H9 (cell line): ENCODE results near the gene IRF4. TPM values are rescaled to one million over a fixed set of nuclear protein-coding genes. Genes with fewer than 3 reads are reported as not detected.

Experiments used
- DNase-seq: peaks from one replicate; pipeline ENCODE4 v3.0.0-alpha.2; 2017
- H2AFZ ChIP-seq: one replicate; pipeline ENCODE4 v1.6.1; 2013; ENCODE audit warnings: mild to moderate bottlenecking, low read length, control low read depth, moderate library complexity
- H2AK5ac ChIP-seq: 2 replicates; pipeline ENCODE4 v1.6.1; 2013; ENCODE audit warnings: low read length, control low read depth, mixed read lengths; ENCODE audit not compliant: insufficient read length
- H2BK120ac ChIP-seq: one replicate; pipeline ENCODE4 v1.6.1; 2013; ENCODE audit warnings: low read depth, mild to moderate bottlenecking, low read length, control low read depth, inconsistent platforms; ENCODE audit not compliant: poor library complexity, severe bottlenecking
- H2BK12ac ChIP-seq: 2 replicates; pipeline ENCODE4 v1.6.1; 2013; ENCODE audit warnings: low read length, control low read depth, mixed read lengths, low read depth; ENCODE audit not compliant: insufficient read length
- H2BK15ac ChIP-seq: 2 replicates; pipeline ENCODE4 v1.6.1; 2013; ENCODE audit warnings: low read depth, low read length, control low read depth
- H2BK20ac ChIP-seq: one replicate; pipeline ENCODE4 v1.6.1; 2013; ENCODE audit warnings: low read depth, mild to moderate bottlenecking, low read length, control low read depth, inconsistent platforms; ENCODE audit not compliant: poor library complexity, severe bottlenecking
- H2BK5ac ChIP-seq: 2 replicates; pipeline ENCODE4 v1.6.1; 2013; ENCODE audit warnings: low read length, control low read depth, mixed read lengths; ENCODE audit not compliant: insufficient read length
- H3K14ac ChIP-seq: 2 replicates; pipeline ENCODE4 v1.6.1; 2013; ENCODE audit warnings: low read length, control low read depth; ENCODE audit not compliant: insufficient read depth
- H3K18ac ChIP-seq: 2 replicates; pipeline ENCODE4 v1.6.1; 2013; ENCODE audit warnings: low read depth, mild to moderate bottlenecking, mixed read lengths, low read length, control low read depth; ENCODE audit not compliant: insufficient read length
- H3K23ac ChIP-seq: 2 replicates; pipeline ENCODE4 v1.6.1; 2013; ENCODE audit warnings: low read length, control low read depth, mixed read lengths, low read depth; ENCODE audit not compliant: insufficient read length
- H3K23me2 ChIP-seq: 2 replicates; pipeline ENCODE4 v1.6.1; 2013; ENCODE audit warnings: low read depth, mild to moderate bottlenecking, mixed read lengths, low read length, control low read depth; ENCODE audit not compliant: insufficient read length, poor library complexity, severe bottlenecking
- H3K27ac ChIP-seq: 2 replicates; pipeline ENCODE4 v1.5.1; 2013; ENCODE audit warnings: low read length, control low read depth, mixed read lengths, low read depth; ENCODE audit not compliant: insufficient read length
- H3K27me3 ChIP-seq: 2 replicates; pipeline ENCODE4 v1.6.1; 2013; ENCODE audit warnings: low read length, control low read depth, inconsistent platforms; ENCODE audit not compliant: insufficient read depth
- H3K4ac ChIP-seq: 2 replicates; pipeline ENCODE4 v1.6.1; 2013; ENCODE audit warnings: low read depth, mild to moderate bottlenecking, control low read depth, inconsistent platforms, low read length, moderate library complexity
- H3K4me1 ChIP-seq: 2 replicates; pipeline ENCODE4 v1.6.1; 2013; ENCODE audit warnings: low read length, control low read depth, inconsistent platforms; ENCODE audit not compliant: insufficient read depth
- H3K4me2 ChIP-seq: 2 replicates; pipeline ENCODE4 v1.6.1; 2013; ENCODE audit warnings: low read length, control low read depth, mixed read lengths; ENCODE audit not compliant: insufficient read length, insufficient read depth
- H3K56ac ChIP-seq: 2 replicates; pipeline ENCODE4 v1.6.1; 2013; ENCODE audit warnings: low read depth, mild to moderate bottlenecking, mixed read lengths, low read length, control low read depth; ENCODE audit not compliant: insufficient read length
- H3K79me1 ChIP-seq: 2 replicates; pipeline ENCODE4 v1.6.1; 2013; ENCODE audit warnings: low read depth, mild to moderate bottlenecking, moderate library complexity, low read length, control low read depth, inconsistent platforms; ENCODE audit not compliant: insufficient read depth, poor library complexity, severe bottlenecking
- H3K79me2 ChIP-seq: 2 replicates; pipeline ENCODE4 v1.6.1; 2013; ENCODE audit warnings: low read length, control low read depth, inconsistent platforms; ENCODE audit not compliant: insufficient read depth
- H3K9ac ChIP-seq: 2 replicates; pipeline ENCODE4 v1.6.1; 2013; ENCODE audit warnings: low read length, control low read depth, mixed read lengths; ENCODE audit not compliant: insufficient read length; ENCODE audit errors: extremely low read depth
- H3K9me3 ChIP-seq: one replicate; pipeline ENCODE4 v1.6.1; 2013; ENCODE audit warnings: low read depth, low read length, inconsistent platforms; ENCODE audit not compliant: control insufficient read depth
- H3T11ph ChIP-seq: one replicate; pipeline ENCODE4 v1.6.1; 2013; ENCODE audit warnings: mild to moderate bottlenecking, low read length, control low read depth, inconsistent platforms
- H4K20me1 ChIP-seq: one replicate; pipeline ENCODE4 v1.6.1; 2013; ENCODE audit not compliant: control insufficient read depth, insufficient read length, insufficient read depth
- H4K5ac ChIP-seq: 2 replicates; pipeline ENCODE4 v1.6.1; 2013; ENCODE audit warnings: low read depth, mild to moderate bottlenecking, mixed read lengths, low read length, control low read depth; ENCODE audit not compliant: insufficient read length
- H4K8ac ChIP-seq: replicated peaks from 2 replicates; pipeline ENCODE4 v1.6.1; 2013; ENCODE audit warnings: low read length, control low read depth, mixed read lengths, low read depth; ENCODE audit not compliant: insufficient read length
- H4K91ac ChIP-seq: 2 replicates; pipeline ENCODE4 v1.6.1; 2013; ENCODE audit warnings: low read depth, mild to moderate bottlenecking, moderate library complexity, mixed read lengths, low read length, control low read depth; ENCODE audit not compliant: insufficient read length
- H3K27ac Mint-ChIP-seq, 3 experiments: 2 replicates in 2 of 3; 3 replicates in 1 of 3; pipeline ENCODE4 v1.8.0; 2020 to 2021; ENCODE audit warnings: mixed read lengths in 3 of 3, mild to moderate bottlenecking in 1 of 3, moderate library complexity in 1 of 3
- H3K27me3 Mint-ChIP-seq: 2 replicates; pipeline ENCODE4 v1.8.0; 2021; ENCODE audit warnings: low read depth, mild to moderate bottlenecking, moderate library complexity, mixed read lengths
- H3K36me3 Mint-ChIP-seq, 3 experiments: 2 replicates in 2 of 3; 3 replicates in 1 of 3; pipeline ENCODE4 v1.8.0; 2020 to 2021; ENCODE audit warnings: low read depth in 3 of 3, mixed read lengths in 3 of 3; ENCODE audit not compliant: insufficient read depth in 1 of 3
- H3K4me1 Mint-ChIP-seq, 2 experiments: 2 replicates each; pipeline ENCODE4 v1.8.0; 2020; ENCODE audit warnings: mixed read lengths in 2 of 2
- H3K4me3 Mint-ChIP-seq, 2 experiments: 2 replicates in 1 of 2; 3 replicates in 1 of 2; pipeline ENCODE4 v1.8.0; 2020 to 2021; ENCODE audit warnings: mild to moderate bottlenecking in 2 of 2, mixed read lengths in 2 of 2, moderate library complexity in 1 of 2
- H3K9me3 Mint-ChIP-seq, 2 experiments: 2 replicates in 1 of 2; 3 replicates in 1 of 2; pipeline ENCODE4 v1.8.0; 2020; ENCODE audit warnings: mild to moderate bottlenecking in 2 of 2, mixed read lengths in 2 of 2, moderate library complexity in 1 of 2
- WGBS: extraction: QIAGEN DNeasy Blood & Tissue Kit; methylation state at CpG from one replicate; pipeline ENCODE4 v1.1.7; 2013; ENCODE audit warnings: missing lambda C conversion rate, low lambda C conversion rate, mixed read lengths; ENCODE audit not compliant: insufficient read length; ENCODE audit errors: extremely low coverage; 5-methylcytosine and 5-hydroxymethylcytosine counted together
- total RNA-seq: library from RNA; stranded (reverse); gene quantifications from 2 replicates; pipeline ENCODE4 v1.2.1, GENCODE V29; 2021
- TF ChIP-seq, protein P1 (sequence below): fragments of 200-600 bp; sonication (generic); conservative IDR thresholded peaks from 3 replicates; pipeline ENCODE4 v1.8.0; 2021; ENCODE audit warnings: antibody characterized with exemption, mild to moderate bottlenecking

IRF4 gene
- total RNA-seq, 1 experiment from 2014 or later, result 0.31 TPM

DNA sequence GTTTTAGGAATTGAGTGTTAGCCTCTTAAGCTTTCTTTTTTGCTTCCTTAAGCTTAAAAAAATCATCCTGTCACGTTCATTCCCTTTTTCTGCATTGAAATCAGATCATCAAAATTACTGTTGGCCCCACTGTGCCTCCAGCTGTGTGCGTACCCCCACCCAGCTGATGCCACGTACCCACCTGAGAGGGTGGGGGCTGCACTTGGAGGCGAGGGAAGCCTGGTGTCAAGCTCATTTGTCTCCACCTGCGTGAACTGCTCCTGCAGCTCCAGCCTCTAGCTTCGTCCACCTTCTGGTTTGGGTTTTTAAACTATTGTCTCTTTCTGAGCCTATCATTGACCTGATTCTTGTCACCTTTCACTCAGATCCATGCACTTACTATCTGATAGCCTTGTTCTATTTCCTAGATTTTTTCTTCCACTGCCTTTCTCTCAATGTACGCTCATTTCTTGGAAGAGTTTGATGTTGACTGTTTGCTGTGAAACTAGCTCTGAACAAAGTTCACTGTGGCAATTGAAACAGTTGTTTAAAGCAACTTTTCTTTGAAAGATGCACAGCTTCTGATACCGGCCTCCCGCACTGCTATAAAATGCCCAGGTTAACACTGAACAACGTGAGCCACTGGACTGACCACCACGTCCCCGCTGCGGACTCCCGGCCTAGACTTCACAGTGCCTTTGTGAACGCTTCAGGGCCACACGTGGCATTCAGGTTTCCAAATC is 30.0 kb upstream of the IRF4 start:
- no peak overlapping the region for H2BK5ac ChIP-seq

More for the DNA sequence above, 30.0 kb upstream of the IRF4 start:
- no CpG with 5 or more reads among the region's 16 CpGs for WGBS
- H4K8ac ChIP-seq, result no peak overlapping the region
- H2AFZ ChIP-seq, result no peak overlapping the region
- no peak overlapping the region for H2BK15ac ChIP-seq
- no peak overlapping the region for H2BK12ac ChIP-seq
- no peaks in the 10 kb centered on the region for H3K79me1 ChIP-seq
- H3K4me1 ChIP-seq, result no peaks in the 10 kb centered on the region
- no peak overlapping the region for H3K4ac ChIP-seq
- Mint-ChIP-seq H3K4me3 (no peak overlapping the region), H3K36me3 (peaks cover 25 to 35% (median 34%) of the 10 kb centered on the region in 3 experiments), H3K27me3 (peaks cover 18% of the 10 kb centered on the region), H3K4me1 (no peaks in the 10 kb centered on the region), H3K9me3 (peaks cover 94 to 98% of the 10 kb centered on the region in 2 experiments), H3K27ac (no peak overlapping the region)
- H3K27me3 ChIP-seq, result no peaks in the 10 kb centered on the region
- no peak overlapping the region for H3K4me2 ChIP-seq
- H2AK5ac ChIP-seq, result no peak overlapping the region
- no peak overlapping the region for H3K14ac ChIP-seq
- H3K9ac ChIP-seq, result no peak overlapping the region
- DNase-seq, result no peak
- no peak overlapping the region for H3T11ph ChIP-seq
- H3K79me2 ChIP-seq, result no peaks in the 10 kb centered on the region
- no peak overlapping the region for H4K5ac ChIP-seq
- no peak overlapping the region for H3K18ac ChIP-seq
- no peaks in the 10 kb centered on the region for H3K23me2 ChIP-seq
- H3K27ac ChIP-seq, result no peak overlapping the region
- H4K20me1 ChIP-seq, result no peaks in the 10 kb centered on the region
- no peak overlapping the region for H2BK120ac ChIP-seq
- H2BK20ac ChIP-seq, result no peak overlapping the region
- peaks cover 74% of the 10 kb centered on the region for H3K9me3 ChIP-seq
- no peak overlapping the region for H3K23ac ChIP-seq
- TF ChIP-seq, protein P1, sequence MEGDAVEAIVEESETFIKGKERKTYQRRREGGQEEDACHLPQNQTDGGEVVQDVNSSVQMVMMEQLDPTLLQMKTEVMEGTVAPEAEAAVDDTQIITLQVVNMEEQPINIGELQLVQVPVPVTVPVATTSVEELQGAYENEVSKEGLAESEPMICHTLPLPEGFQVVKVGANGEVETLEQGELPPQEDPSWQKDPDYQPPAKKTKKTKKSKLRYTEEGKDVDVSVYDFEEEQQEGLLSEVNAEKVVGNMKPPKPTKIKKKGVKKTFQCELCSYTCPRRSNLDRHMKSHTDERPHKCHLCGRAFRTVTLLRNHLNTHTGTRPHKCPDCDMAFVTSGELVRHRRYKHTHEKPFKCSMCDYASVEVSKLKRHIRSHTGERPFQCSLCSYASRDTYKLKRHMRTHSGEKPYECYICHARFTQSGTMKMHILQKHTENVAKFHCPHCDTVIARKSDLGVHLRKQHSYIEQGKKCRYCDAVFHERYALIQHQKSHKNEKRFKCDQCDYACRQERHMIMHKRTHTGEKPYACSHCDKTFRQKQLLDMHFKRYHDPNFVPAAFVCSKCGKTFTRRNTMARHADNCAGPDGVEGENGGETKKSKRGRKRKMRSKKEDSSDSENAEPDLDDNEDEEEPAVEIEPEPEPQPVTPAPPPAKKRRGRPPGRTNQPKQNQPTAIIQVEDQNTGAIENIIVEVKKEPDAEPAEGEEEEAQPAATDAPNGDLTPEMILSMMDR, result no peak
- no peak overlapping the region for H4K91ac ChIP-seq
- H3K56ac ChIP-seq, result no peak overlapping the region
